HK-2 (cell line): Measurements from ENCODE around the gene SPTLC1.
A peak's percentile ranks its signal among the peaks of the same experiment; 100 is the strongest.
"Not testable (repeated sequence)": the region's sequence is repeated elsewhere in the genome, so short reads cannot be mapped to it uniquely, and the experiment has no call there.

Experiments
- DNase-seq: peaks from one replicate; pipeline ENCODE4 v3.0.0-alpha.2; 2018; ENCODE audit not compliant: unreplicated experiment

Gene SPTLC1

DNA sequence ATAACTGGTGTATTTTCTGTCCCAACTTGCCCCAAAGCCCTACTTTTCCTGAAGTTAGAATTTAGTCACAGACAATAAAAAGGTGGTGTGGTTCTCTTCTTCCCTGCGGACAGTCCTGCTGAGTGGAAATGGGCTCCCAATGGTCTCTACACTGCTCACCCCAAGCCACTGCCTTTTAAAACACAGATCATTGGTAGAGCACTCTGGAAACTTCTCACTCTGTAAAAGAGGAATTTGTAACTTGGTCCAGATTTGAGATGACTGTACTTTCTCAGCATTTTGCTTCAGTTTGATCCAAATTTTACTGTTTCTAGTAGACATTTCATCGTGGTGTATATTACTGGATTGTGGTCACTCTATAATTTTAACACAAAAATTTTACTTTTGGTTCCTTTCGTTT lies 84.8 kb downstream of the SPTLC1 start:
- DNase-seq: no peak

DNA sequence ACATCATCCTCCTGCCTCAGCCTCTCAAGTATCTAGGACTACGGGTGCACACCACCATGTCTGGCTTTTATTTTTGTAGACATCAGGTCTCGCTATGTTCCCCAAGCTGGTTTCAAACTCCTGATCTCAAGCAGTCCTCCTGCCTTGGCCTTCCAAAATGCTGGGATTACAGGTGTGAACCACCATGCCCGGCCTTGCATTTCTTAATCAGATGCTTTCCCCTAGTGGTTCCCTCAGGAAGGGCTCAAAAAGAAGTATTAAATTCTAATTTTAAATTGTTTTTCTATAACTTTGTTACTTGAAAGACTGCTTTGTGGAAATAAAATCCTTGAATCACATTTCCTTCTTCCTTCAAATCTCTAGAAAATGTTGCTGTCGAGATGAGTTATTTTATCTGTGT lies 85.7 kb downstream of the SPTLC1 start:
- DNase-seq: no peak

DNA sequence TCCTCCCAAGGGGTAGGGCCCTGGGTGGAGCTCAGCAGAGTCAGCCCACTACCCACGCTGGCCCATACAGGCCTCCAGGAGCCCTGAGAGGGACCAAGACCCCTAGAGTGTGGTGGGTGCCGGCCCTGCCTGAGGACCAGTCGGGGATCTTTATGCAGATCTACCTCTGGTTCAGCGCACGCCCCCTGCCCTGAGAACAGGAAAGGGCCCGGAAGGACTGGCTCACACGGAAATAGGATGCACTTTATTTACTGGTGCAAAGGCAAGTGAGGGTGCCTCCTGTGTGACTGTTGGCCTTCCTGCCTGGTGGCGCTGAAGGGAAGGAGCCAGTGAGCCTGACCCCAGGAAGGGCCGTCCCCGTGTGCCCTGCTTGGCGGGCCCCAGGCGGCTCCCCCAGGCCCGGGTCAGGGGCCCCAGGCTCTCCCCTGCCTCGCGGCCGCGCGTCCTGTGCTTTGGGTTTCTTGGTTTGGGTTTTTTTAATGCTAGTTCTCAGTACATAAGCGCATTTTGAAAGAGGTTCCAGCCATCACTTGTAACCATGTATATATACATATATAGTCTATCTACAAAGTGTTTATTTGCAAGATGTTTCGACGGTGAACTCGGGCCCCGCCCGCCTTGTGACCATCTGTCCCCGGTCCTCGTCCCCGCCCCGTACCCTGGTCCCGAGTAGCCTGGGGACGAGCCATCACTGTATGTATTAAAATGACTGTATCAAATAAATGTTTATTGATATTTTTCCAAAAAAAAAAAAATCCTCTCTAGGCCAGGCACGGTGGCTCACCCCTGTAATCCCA lies 88.8 kb downstream of the SPTLC1 start:
- no peak for DNase-seq

DNA sequence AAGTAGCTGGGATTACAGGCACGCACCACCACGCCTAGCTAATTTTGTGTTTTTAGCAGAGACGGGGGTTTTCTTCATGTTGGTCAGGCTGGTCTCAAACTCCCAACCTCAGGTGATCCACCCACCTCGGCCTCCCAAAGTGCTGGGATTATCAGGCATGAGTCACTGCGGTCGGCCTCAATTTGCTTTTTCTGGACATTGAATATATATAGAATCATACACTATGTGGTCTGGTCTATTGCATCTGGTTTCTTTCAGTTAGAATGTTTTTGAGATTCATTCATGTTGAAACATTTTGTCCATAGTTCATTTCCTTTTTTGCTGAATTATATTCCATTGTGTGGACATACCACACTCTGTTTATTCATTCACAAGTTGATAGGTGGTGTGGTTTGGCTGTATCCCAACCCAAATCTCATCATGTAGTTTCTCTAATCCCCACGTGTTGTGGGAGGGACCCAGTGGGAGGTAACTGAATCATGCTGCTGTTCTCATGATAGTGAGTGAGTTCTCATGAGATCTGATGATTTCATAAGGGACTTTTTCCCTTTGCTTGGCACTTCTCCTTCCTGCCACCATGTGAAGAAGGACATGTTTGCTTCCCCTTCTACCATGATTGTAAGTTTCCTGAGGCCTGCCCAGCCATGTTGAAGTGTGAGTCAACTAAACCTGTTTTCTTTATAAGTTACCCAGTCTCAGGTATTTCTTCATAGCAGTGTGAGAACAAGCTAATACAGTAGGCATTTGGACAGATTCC lies 93.2 kb downstream of the SPTLC1 start:
- peak; percentile 8 for DNase-seq

DNA sequence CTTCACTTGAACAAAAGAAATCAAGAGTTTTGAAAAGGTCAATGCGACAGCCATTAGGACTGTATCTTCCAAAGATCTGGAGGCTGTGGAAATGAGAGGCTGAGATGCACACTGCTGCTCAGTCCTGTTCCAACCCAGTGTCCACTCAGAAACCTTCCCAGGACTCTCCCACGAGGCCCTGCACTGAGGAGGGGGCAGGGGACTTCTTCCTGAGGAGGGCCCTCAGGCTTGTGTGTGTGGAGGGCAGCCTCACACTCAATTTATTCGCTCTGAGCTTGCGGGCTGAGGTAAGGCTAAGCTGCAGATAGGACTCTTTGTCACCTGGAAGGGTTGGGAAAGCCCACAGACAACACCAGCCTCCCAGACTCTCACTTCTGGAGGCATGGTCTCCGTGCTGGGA lies 95.6 kb downstream of the SPTLC1 start:
- no peak for DNase-seq

DNA sequence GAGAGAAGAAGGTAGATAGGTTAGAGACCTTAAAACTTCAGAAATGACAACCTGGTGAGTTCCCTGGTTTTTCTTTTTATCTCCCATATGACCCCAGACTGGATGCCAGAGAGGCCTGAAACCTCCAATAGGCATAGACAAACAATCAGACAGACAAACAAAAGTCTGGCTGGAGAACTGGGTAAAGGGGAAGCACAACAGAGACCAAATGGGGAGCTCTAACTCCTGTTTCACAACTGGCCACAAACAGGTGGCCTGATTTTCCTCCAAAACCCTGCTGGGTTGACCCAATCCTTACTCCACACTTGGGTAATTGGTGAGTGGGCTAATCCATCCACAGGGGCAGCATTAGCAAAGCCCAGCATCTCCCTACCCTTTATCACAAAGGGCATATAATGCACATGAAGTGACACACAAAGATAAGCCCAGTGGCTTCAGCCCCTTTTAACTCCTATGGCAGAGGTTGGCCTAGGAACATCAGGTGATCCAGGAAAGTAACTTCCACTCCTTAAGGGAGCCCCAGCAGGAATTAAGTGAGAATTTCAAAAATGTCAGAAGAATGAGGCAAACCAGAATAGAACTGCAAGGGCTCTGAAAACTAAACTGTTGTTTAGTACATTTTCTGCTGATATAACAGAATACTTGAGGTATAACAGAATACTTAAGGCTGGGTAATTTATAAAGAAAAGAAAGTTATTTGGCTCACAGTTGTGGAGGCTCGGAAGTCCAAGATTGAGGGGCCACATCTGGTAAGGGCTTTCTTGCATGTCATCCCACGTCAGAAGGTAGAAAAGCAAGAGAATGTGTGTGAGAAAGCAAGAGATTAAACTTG lies 104.3 kb downstream of the SPTLC1 start:
- no peak for DNase-seq

DNA sequence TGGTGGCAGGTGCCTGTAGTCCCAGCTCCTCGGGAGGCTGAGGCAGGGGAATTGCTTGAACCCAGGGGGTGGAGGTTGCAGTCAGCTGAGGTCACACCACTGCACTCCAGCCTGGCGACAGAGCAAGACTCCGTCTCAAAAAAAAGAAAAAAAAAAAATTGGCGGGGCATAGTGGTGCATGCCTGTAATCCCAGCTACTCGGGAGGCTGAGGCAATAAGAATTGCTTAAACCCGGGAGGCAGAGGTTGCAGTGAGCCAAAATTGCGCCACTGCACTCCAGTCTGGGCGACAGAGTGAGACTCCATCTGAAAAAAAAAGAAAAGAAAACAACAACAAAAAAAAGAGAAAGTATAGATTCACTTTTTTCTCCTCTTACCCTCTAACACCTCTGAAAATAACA lies 105.0 kb downstream of the SPTLC1 start:
- DNase-seq: not testable (repeated sequence)

DNA sequence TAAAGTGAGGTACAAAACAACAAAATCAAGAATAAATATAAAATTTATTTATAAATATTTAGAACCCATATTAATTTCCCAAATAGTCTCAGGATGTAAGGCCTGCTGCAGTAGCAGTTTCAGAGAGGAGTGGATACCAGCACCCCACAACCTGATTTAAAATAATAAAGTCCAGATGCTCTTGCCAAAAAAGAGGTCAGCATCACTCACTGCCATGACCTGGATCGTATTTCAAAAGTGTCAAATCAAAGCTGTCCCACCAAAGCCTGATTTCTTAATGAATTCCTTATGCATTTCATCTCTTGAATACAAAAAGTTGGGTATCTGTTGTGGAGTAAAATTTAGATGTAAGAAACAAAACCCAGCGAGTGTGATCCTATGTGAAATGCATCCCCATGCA lies 107.2 kb downstream of the SPTLC1 start:
- DNase-seq: no peak

DNA sequence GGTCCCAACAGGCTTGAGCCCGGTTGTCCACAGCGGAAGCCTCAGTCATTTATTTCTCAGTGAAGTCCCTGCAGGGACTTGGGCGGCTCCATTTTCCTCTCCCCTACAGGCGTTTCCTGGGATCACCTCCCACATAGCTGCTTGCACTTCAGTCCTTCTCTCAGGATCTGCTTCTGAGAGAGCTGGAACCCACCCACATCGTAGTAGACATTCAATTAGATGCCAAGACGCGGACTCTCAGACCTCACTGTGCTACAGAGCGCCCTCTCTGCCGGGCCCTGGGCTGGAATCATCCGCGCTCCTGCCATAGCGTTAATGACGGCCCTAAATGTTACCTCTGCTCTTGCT lies 111.2 kb downstream of the SPTLC1 start:
- no peak for DNase-seq

DNA sequence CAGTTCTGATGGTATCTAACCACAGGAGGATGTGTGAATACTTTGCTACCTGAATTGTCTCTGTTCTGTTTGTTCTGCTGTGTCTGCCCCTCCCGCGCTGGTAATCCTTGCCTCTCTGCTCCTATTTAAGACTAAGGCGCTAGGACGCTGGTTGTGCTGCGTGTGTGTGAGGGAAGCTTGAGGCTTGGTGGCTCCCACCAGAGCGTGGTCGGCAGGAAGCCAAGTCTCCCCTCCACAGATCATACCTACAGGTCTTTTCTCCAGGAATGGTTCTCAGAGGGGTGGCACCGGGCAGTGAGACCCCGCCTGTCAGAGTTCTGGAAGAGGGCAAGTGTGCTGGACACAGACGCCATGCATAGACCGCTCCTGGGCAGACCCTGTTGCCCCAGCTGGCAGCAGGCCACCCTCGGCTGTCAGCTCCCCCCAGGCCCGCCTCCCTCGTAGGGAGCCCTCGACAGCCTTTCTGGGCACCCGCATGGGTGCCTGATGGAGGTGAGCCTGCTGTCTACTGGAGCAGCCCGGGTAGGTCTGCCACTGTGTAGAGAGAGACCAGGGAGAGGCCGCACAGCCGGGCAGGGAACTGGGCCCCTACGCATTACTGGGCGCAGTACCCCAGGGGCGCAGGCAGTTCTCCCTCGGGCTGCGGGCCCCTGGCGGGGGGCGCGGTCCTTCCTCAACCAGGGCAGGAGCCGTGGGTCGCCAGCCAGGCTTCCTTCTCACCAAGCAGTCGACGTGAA lies 111.7 kb downstream of the SPTLC1 start:
- DNase-seq: no peak

DNA sequence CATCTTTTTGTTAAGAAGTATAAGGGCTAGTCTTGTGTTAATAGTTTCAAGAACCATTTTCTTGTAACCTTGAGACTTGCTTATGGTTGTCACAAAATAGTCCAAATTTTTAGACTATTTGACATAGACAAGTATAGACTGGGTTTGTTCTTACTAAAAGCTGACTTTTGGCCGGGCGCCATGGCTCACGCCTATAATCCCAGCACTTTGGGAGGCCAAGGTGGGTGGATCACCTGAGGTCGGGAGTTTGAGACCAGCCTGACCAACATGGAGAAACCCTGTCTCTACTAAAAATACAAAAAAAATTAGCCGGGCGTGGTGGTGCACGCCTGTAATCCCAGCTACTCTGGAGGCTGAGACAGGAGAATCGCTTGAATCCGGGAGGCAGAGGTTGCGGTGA lies 113.3 kb downstream of the SPTLC1 start:
- not testable (repeated sequence) for DNase-seq

DNA sequence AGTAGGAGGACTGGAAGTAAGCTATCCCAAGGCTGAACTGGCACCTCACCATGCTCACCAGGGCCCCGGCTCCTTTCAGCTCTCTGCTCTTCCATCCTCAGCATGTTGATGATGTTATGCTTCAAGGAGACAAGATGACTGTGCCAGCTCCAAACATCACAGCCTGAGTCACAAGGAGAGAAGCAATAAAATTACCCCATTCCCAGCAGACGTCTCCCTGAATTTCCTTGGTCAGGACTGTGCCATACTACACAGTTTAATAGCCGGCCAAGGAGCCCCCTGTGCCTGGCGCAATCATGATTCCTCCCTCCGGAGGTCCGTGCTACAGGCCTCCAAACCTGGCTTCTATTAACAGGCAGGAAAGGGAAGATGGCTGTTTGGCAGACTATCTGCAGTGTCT lies 114.0 kb downstream of the SPTLC1 start:
- no peak for DNase-seq

DNA sequence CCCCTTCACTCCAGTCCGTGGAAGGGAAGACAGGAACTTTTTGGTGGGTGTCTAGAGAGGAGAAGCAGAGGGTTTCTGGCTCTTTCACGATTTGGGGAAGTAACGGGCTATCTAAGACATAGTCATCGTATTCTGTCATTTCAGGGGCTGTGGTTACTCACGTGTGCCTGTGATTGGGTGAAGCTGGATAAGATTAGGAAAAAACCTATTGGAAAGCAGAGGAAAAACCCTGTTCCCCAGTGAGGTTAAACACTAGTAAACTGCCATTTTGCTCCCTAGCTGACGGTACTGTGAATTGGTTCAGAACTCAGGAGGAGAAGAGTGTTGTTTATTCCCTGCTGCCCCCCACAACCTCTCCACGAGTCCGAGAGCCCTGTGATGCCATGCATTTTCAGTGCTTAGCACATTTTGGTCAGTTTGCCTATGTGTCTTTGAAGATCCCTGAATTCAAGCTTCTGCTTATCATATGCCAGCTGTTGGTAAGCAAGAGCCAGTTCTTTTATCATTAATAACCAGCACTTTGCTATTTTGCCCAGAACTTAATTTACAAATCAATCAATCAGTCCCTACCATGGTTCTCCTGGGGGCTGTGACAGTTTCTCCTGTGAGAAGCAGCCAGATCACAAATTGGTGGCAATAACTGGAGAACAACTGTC lies 120.1 kb downstream of the SPTLC1 start:
- DNase-seq: no peak

DNA sequence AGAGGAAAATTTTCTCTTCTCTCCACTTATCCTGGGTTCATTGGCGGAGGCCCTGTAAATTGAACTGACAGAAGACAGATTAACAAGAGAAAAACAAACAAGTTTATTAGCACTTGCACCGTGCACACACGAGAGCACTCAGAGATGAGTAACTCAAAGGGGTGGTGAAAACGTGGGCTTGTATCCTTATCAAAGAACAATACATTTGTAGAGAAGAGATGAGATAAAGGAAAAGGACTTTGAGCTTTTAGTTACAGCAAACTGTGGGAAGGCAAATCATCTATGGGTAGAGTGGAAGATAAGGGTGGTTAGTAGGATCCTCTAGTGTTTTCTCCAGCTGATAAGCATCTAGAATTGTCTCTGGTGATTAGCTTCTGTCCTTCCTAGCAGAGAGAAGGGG lies 120.8 kb downstream of the SPTLC1 start:
- no peak for DNase-seq

DNA sequence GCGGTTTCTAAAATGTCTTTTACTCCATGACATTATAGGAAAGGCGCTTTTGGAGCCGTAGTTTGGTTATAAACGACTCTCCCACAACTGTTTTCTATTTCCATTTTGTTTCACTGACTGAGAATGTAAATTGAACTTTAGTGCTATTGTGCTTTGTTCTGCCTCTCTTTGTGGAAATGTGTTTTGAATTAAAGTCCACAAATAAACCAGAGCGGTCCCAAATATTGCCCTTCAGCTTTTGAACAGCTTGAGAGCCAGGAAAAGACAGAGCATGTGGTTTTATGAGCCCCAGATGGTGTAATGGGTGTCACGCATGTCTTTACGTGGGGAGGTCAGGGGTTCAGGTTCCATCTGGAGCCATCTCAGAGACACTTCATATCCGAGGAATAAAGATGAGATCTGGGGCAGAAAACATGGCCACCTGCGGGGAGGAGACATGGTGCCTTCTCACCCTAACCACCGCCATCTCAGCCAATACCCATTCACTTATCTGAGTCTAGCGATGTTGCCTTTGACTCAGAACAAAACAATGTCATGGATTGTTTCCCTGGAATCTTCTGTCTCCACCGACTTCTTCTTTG lies 122.7 kb downstream of the SPTLC1 start:
- DNase-seq: no peak

DNA sequence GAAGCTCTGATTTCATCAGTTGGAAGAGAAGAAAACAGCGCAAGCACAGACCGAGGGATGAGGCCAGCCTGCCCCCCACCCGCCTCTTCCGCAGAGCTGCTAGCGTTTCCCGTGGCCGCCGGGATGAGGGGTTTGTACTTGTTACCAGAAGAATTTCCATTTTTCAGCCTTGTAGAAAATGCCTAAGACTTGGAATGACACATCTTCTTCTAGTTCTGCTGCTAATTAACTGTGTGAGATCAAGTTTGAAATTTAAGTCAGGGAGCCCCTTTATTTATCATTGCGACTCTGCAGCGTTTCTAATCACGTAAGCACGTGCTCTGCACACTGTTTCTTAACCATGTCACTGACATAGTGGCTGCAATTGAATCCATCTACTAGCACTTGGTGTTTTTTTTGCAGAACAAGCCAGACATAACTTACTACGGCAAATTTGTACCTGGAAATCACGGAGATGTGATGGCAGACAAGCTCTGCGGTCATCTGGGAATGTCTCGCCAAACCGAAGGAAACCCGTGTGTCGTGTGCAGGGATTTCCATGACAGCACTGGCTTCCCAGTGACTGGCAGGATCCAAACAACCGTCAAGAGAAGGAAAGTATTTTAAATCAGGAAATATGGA lies 123.4 kb downstream of the SPTLC1 start:
- no peak for DNase-seq

DNA sequence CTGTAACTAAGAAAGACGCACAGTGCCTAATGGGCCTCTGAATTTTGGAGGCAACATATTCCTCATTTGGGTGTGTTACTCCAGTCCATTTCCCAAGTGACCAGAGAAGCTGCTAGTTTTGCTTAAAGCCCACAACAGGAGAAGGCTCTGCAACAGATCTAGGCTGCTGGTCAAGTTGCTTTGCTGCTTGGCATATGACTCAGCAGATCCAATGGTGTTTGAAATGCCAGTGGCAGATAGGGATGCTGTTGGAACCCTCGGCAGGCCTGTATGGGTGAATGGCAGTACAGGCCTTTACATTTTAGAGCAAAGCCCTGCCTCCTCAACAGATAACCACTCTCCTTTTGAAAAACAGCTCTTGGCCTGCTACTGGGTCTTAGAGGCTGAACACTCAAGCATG lies 129.0 kb downstream of the SPTLC1 start:
- DNase-seq: no peak

DNA sequence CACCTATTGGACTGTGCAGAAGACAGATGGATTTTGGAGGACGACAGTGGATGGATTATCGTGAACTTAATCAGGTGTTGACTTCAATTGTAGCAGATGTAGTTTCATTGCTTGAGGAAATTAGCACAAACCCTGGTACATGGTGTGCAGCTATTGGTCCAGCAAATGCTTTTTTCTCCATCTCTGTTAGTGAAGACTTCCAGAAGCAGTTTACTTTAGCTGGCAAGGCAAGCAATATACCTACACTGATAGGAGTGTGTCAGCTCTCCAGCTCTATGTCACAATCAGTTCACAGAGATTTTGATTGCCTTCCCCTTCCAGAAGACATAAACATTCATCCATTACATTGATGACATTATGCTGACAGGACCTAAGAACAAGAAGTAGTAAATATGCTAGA lies 129.5 kb downstream of the SPTLC1 start:
- DNase-seq: no peak
